HG03378 (cell line): ENCODE results near the gene CAMK1D.
"Not testable (repeated sequence)": the region's sequence is repeated elsewhere in the genome, so short reads cannot be mapped to it uniquely, and the experiment has no call there.

ENCODE experiments used
- ATAC-seq: cut with Tn5 transposase; IDR thresholded peaks from one replicate; pipeline ENCODE4 v1.9.1; 2021; ENCODE audit warnings: mild to moderate bottlenecking, moderate library complexity; ENCODE audit not compliant: unreplicated experiment

Gene CAMK1D

GRCh38 chr10:12340371-12340770 is 9.0 kb upstream of the CAMK1D start:
- no peak for ATAC-seq

DNA sequence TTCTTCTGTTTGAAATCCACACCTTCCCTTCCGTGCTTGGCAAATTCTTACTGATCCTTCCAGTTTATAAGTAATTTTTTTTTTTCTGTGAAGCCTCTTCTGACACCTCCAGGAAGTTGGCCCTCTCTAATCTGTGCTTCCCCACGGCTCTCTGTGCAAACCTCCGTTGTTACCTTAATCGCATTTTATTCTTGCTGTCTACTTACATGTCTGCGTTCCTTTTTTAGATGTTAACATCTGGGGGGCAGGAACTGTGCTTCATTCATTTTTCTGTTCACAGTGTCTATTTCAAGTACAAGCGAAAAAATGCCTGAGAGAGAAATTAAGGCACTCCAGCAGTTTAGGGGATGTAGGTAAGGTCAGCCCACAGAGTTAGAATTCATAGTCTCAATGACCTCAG is 8.4 kb upstream of the CAMK1D start:
- ATAC-seq: no peak

DNA sequence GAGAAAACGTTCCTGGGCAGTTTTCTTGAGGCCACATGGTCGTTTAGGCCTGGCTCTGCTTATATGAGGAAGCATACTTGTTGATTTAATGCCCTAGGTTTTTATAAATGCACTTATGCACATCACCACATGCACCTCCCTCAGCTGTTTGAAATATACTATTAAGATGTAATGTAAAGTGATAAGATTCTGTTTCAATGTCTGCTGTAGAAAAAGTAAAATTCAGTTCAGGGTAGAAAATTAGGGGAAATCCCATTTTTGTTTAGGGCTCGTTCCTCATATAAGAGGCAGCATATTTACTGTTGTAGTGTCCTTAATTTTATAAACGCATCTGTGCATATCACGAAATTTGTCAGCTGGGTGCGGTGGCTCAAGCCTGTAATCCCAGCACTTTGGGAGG is 7.8 kb upstream of the CAMK1D start:
- no peak for ATAC-seq

GRCh38 chr10:12344375-12345110 is 4.8 kb upstream of the CAMK1D start:
- ATAC-seq: no peak

GRCh38 chr10:12346707-12347106 is 2.6 kb upstream of the CAMK1D start:
- ATAC-seq: no peak

DNA sequence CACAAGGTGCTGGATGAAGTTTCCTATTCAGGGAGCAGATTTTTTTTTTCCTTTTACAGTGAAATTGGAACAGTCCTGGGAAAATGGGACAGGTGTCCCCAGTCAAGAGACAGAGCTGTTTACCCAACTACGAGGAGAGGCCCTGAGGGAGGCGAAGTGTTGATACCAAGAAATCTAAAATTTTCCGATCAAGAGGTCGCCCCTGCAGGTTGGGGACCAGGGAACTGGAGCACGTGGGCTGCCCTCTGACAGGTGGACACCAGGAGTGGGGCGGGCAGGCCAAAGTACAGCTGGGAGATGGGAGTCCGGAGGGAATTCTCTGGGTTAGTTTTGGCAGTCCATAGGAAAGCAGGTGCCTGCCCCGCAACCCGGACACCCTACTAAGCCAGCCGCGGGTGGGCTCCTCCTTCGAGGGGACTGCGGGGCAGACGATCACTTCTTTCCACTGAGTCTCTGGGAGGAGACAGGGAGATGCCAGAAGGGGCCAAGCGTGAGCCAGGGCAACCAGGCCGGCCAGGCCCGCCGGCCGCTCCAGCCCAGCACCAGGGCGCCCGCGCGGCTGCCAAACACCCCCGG is 965 bp upstream of the CAMK1D start:
- ATAC-seq: no peak

DNA sequence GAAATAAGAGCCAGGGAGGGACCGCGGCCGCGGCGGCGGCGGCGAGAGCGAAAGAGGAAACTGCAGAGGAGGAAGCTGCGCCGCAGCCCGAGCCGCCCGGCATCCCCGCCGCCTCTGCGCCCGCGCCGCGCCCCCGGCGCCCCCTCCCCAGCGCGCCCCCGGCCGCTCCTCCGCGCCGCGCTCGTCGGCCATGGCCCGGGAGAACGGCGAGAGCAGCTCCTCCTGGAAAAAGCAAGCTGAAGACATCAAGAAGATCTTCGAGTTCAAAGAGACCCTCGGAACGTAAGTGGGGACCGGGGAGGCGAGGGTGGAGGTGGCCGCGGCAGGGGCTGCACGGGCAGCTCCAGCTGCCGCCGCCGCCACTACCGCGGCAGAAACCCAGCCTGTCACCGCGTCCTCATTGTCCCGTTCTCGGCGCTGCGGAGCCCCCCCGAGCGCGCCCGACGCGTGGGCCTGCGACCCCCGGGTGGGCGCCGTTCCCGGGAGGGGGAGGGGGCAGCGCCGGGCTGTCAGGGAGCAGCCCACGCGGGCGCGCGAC is 351 bp downstream of the CAMK1D start:
- ATAC-seq: peak; percentile 36

DNA sequence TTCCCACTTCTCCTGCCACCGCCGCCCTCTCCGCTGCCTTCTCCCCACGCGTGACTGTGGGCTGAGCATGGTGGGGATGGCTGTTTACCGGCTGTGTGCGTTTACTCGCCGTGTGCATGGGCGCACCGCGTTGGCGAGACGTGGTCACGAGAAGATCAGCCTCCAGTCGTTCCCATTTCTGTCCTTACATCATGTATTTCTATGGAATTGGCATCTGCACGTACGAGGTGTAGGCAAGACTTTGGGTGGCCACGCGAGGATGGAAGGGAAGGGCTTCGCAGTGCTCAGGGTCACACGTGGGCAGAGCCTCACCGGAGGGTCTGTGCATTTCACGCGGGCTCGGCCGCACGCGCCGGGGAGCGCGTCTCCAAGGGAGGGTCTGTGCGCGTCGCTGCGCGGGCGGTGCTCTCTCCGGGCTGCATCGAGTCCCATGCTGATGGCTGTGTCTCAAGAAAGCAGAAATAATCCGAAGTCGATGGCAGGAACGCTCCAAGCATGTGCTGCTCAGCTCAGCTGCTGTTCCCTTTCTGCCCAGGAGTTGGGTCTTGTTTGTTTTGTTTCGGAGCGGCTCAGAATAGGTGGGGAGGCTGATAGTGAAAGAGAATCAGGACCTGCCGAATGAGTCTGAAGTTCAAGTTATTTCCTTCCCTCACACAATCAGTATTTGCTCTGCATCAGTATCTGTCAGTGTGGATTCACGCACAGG is 973 bp downstream of the CAMK1D start:
- peak; percentile 45 for ATAC-seq

- ATAC-seq: no peak
These were observed 1.6 kb downstream of the CAMK1D start for GRCh38 chr10:12350925-12351324.

- ATAC-seq: no peak
These were observed 2.1 kb downstream of the CAMK1D start for GRCh38 chr10:12351447-12351846.

DNA sequence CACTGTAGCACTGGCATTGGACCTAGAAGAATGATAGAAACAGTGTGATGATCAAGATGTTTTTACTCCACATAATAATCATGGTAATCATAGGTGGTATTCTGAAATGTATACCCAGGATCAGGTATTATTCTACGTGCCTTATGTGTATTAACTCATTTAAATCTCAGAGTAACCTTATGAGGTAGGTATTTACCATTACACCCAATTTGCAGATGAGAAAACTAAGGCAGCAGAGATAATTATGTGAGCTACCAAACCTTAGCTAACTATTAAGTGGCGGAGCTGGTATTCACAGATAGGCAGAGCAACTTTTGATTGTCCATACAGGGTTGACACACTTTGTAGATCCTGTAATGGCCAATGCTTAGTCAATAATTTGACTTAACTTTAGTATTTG is 2.5 kb downstream of the CAMK1D start:
- no peak for ATAC-seq

- ATAC-seq: no peak
These were observed 4.3 kb downstream of the CAMK1D start for GRCh38 chr10:12353399-12354242.

GRCh38 chr10:12354696-12355095 is 5.3 kb downstream of the CAMK1D start:
- not testable (repeated sequence) for ATAC-seq

DNA sequence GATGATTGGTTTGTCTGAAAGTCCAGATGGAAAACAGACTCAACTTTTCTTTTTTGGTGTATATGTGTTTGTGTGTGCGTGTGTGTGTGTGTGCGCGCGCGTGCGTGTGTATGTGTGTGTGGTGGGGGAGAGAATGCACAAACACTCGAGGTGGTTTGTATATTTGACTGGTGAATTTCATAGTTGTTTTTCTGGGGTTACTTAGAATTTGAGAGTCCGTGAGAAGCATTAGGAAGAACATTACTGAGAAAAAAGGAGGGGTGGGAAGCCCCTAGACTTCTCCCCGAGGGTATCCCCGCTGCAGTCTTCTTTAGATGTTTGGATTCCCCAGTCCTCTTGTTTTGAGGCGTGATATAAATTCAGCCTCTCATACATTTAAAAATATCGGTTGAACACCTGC is 6.0 kb downstream of the CAMK1D start:
- ATAC-seq: no peak

GRCh38 chr10:12357525-12358151 is 8.3 kb downstream of the CAMK1D start:
- ATAC-seq: no peak

DNA sequence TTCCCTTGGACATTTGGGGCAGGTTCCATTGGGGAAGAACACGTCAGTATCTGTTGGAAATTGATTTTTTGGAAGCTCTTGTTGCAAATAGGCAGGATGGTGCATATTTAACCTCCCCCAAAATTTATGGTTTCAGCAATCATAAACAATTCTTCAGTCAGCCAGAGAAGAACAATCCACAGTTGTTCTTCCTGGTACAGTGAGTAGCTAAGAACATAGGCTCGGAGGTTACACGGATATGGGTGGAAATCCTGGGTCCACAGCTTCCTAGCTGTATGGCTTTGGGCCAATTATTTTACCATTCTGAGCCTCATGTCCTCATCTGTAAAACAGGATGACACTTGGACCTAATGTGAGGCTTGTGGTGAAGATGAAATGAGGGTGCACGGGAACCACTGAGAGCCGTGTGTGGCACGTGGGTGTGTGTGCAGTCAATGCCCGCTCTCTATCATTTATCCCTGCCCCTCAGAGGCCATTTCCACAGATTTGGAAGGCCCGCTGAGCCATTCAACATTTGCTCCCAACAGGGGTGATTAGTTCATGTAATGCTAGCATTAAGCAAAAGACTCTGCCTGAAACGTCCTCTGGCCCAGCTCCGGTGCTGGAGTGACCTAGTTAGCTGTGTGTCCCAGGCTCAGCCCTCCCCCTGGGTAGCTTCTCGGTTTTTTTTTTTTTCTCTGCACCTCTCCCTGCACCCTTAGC is 9.7 kb downstream of the CAMK1D start:
- no peak for ATAC-seq

GRCh38 chr10:12360461-12360860 is 11.1 kb downstream of the CAMK1D start:
- no peak for ATAC-seq

DNA sequence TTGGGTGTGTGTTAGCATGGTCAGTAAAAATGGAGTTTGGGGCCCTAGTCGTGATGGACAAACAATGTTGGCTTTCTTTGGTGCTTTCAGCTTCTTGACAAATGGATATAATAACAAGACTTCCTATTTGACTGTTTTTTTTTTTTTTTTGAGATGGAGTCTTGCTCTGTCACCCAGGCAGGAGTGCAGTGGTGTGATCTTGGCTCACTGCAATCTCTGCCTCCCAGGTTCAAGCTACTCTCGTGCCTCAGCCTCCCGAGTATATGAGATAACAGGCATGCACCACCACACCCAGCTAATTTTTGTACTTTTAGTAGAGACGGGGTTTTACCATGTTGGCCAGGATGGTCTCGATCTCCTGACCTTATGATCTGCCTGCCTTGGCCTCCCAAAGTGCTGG is 11.8 kb downstream of the CAMK1D start:
- not testable (repeated sequence) for ATAC-seq

- ATAC-seq: no peak
These were observed 15.2 kb downstream of the CAMK1D start for GRCh38 chr10:12364559-12364958.

GRCh38 chr10:12367272-12367671 is 17.9 kb downstream of the CAMK1D start:
- ATAC-seq: no peak
